Activated naive CD4-positive, alpha-beta T cell treated with anti-CD3 and anti-CD28 coated beads, Interleukin-2, amount 50 U/mL, for 24 hours (primary cell): ENCODE measurements around the gene TCEANC2.

Experiments
- H3K27ac Mint-ChIP-seq: one replicate; pipeline ENCODE4 v1.8.0; 2021; ENCODE audit warnings: mild to moderate bottlenecking, mixed read lengths
- H3K27me3 Mint-ChIP-seq: one replicate; pipeline ENCODE4 v1.8.0; 2021; ENCODE audit warnings: mixed read lengths
- H3K36me3 Mint-ChIP-seq: one replicate; pipeline ENCODE4 v1.8.0; 2021; ENCODE audit warnings: mixed read lengths
- H3K4me1 Mint-ChIP-seq: one replicate; pipeline ENCODE4 v1.8.0; 2021; ENCODE audit warnings: mixed read lengths
- H3K4me3 Mint-ChIP-seq: one replicate; pipeline ENCODE4 v1.8.0; 2021; ENCODE audit warnings: mild to moderate bottlenecking, mixed read lengths
- H3K9me3 Mint-ChIP-seq: one replicate; pipeline ENCODE4 v1.8.0; 2021; ENCODE audit warnings: mixed read lengths

TCEANC2 gene

DNA sequence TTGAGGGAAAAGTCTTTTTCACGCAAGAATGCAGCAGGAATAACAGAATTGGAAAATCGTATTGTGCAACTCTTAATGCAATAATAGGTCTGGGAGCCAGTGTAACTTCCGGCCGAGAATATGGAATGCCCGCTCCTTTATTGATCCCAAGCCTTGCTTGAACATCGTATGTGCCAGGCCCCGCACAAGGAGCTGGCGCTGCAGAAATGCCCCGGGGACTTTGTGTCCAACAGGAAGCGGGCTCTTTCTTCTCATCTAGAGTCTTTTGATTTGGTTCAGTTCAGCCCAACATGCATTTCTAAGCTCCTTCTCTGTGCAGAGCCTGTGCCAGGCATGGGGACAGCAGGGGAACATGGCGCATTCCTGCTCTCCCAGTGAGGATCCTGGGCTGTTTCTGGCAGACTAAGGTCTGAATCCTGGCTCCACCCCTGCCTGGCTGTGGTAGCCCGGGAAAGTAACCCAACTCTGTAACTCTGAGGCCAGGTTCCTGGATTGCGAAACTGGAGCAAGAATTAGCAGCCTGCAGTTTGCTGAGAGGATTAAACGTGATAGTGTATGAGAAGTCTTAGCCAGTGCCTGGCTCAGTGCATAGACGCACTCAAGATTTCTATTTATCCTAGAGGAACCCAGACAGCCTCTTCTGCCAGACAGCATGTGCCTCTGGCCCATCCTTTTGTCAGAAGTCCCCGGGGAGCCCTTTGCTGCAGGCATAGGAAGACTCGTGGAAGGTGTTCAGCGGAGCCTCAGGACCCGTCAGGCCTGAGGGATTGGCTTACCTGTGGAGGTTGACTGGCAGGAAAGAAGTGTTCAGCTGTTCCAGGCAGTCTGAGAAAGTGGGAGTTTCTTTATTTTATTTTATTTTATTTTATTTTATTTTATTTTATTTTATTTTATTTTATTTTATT is 100.4 kb downstream of the TCEANC2 start:
- H3K9me3 Mint-ChIP-seq = no peaks in the 10 kb centered on the region
- no peak overlapping the region for H3K4me3 Mint-ChIP-seq
- H3K27ac Mint-ChIP-seq = no peak overlapping the region
- no peaks in the 10 kb centered on the region for H3K27me3 Mint-ChIP-seq
- H3K4me1 Mint-ChIP-seq = no peaks in the 10 kb centered on the region
- H3K36me3 Mint-ChIP-seq = no peaks in the 10 kb centered on the region
